Adrenal gland (tissue), 5 donors: ENCODE results near the gene CFD.
"Not testable (repeated sequence)": the region's sequence is repeated elsewhere in the genome, so short reads cannot be mapped to it uniquely, and the experiment has no call there.

Experiments
- POLR2A ChIP-seq, 2 donors: fragments of 450-650 bp; IDR thresholded peaks; one replicate each; pipeline ENCODE4 v1.6.1; 2017; ENCODE audit warnings: antibody characterized with exemption in 2 of 2, mild to moderate bottlenecking in 2 of 2, moderate library complexity in 1 of 2
- TF ChIP-seq, protein P1 (sequence below), 6 experiments: fragments of 450-650 bp in 4 of 6; fragments of 200-600 bp in 2 of 6; sonication (generic) in 1 of 6; IDR thresholded peaks; 1 replicate in 5 of 6; 2 replicates in 1 of 6; pipeline versions ENCODE4 v1.5.1 to v1.8.0; 2016 to 2021; ENCODE audit warnings: antibody characterized with exemption in 6 of 6, mild to moderate bottlenecking in 2 of 6, moderate library complexity in 1 of 6
- donor health status: DM: no; HTN: no; CAD: no.

DNA sequence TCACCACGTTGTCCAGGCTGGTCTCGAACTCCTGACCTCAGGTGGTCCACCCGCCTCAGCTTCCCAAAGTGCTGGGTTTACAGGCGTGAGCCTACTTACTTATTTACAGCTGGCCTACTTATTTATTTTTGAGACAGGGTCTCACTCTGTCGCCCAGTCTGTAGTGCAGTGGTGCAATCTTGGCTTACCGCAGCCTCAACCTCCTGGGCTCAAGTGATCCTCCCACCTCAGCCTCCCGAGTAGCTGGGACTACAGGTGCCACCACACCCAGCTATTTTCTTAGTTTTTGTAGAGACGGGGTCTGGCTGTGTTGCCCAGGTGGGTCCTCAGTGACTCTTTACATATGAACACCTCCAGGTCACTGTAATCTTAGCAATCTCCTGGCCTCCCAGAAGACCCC, 10.3 kb upstream of the CFD start:
- TF ChIP-seq, protein P1, sequence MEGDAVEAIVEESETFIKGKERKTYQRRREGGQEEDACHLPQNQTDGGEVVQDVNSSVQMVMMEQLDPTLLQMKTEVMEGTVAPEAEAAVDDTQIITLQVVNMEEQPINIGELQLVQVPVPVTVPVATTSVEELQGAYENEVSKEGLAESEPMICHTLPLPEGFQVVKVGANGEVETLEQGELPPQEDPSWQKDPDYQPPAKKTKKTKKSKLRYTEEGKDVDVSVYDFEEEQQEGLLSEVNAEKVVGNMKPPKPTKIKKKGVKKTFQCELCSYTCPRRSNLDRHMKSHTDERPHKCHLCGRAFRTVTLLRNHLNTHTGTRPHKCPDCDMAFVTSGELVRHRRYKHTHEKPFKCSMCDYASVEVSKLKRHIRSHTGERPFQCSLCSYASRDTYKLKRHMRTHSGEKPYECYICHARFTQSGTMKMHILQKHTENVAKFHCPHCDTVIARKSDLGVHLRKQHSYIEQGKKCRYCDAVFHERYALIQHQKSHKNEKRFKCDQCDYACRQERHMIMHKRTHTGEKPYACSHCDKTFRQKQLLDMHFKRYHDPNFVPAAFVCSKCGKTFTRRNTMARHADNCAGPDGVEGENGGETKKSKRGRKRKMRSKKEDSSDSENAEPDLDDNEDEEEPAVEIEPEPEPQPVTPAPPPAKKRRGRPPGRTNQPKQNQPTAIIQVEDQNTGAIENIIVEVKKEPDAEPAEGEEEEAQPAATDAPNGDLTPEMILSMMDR (IDR thresholded peaks at IDR 0.05): not testable (repeated sequence)
- not testable (repeated sequence) for TF ChIP-seq POLR2A (IDR thresholded peaks at IDR 0.05)
